GM23248 (cell line): ENCODE measurements around the gene ZEB2. TPM values are rescaled to one million over a fixed set of nuclear protein-coding genes. Genes with fewer than 3 reads are reported as not detected.
"Not testable (repeated sequence)": the region's sequence is repeated elsewhere in the genome, so short reads cannot be mapped to it uniquely, and the experiment has no call there.

ENCODE experiments used
- DNase-seq: peaks from one replicate; pipeline ENCODE4 v3.0.0-alpha.2; 2015
- H2AFZ ChIP-seq: fragments of 200-600 bp; sonication (generic); 2 replicates; pipeline ENCODE4 v1.6.1; 2016; ENCODE audit warnings: antibody characterized with exemption
- H3F3A ChIP-seq: fragments of 200-600 bp; sonication (generic); 2 replicates; pipeline ENCODE4 v1.6.1; 2016; ENCODE audit warnings: mild to moderate bottlenecking, antibody characterized with exemption, mixed run types; ENCODE audit not compliant: insufficient read depth
- H3K27ac ChIP-seq: fragments of 200-600 bp; sonication (generic); 2 replicates; pipeline ENCODE4 v1.5.1; 2016; ENCODE audit warnings: mild to moderate bottlenecking
- H3K27me3 ChIP-seq: fragments of 200-600 bp; sonication (generic); replicated peaks from 2 replicates; pipeline ENCODE4 v1.6.1; 2016; ENCODE audit warnings: mild to moderate bottlenecking; ENCODE audit not compliant: insufficient read depth
- H3K36me3 ChIP-seq: fragments of 200-600 bp; sonication (generic); 2 replicates; pipeline ENCODE4 v1.6.1; 2016; ENCODE audit warnings: low read depth, mild to moderate bottlenecking
- H3K4me1 ChIP-seq: fragments of 200-600 bp; sonication (generic); 2 replicates; pipeline ENCODE4 v1.6.1; 2016; ENCODE audit warnings: mild to moderate bottlenecking; ENCODE audit not compliant: insufficient read depth
- H3K4me2 ChIP-seq: fragments of 200-600 bp; sonication (generic); one replicate; pipeline ENCODE4 v1.6.1; 2016; ENCODE audit warnings: mild to moderate bottlenecking; ENCODE audit not compliant: unreplicated experiment
- H3K4me3 ChIP-seq: fragments of 200-600 bp; sonication (generic); 2 replicates; pipeline ENCODE4 v1.5.1; 2016; ENCODE audit warnings: mild to moderate bottlenecking
- H3K79me2 ChIP-seq: fragments of 200-600 bp; sonication (generic); 2 replicates; pipeline ENCODE4 v1.6.1; 2016; ENCODE audit warnings: mild to moderate bottlenecking; ENCODE audit not compliant: insufficient read depth
- H3K9ac ChIP-seq: fragments of 200-600 bp; sonication (generic); 2 replicates; pipeline ENCODE4 v1.6.1; 2016; ENCODE audit warnings: mild to moderate bottlenecking
- H3K9me2 ChIP-seq: fragments of 200-600 bp; sonication (generic); 2 replicates; pipeline ENCODE4 v1.6.1; 2016; ENCODE audit warnings: mixed run types, mild to moderate bottlenecking, moderate library complexity; ENCODE audit not compliant: insufficient read depth
- H3K9me3 ChIP-seq: fragments of 200-600 bp; sonication (generic); one replicate; pipeline ENCODE4 v1.6.1; 2017; ENCODE audit warnings: low read depth
- H4K20me1 ChIP-seq: fragments of 200-600 bp; sonication (generic); 2 replicates; pipeline ENCODE4 v1.6.0; 2016; ENCODE audit not compliant: insufficient read depth
- EZH2 ChIP-seq: fragments of 200-600 bp; sonication (generic); IDR thresholded peaks from 2 replicates; pipeline ENCODE4 v1.6.1; 2018; ENCODE audit warnings: antibody characterized with exemption, mild to moderate bottlenecking; ENCODE audit not compliant: insufficient read depth, poor library complexity, severe bottlenecking
- EZH2phosphoT487 ChIP-seq: fragments of 200-600 bp; sonication (generic); IDR thresholded peaks from 2 replicates; pipeline ENCODE4 v1.6.1; 2018; ENCODE audit warnings: antibody characterized with exemption, moderate library complexity, mild to moderate bottlenecking, low read depth; ENCODE audit not compliant: insufficient read depth
- WGBS, 2 experiments: methylation state at CpG; one replicate each; pipeline ENCODE4 v1.1.6; 2015 to 2017; ENCODE audit warnings: low lambda C conversion rate in 2 of 2, low coverage in 1 of 2; ENCODE audit errors: missing lambda C conversion rate in 2 of 2; 5-methylcytosine and 5-hydroxymethylcytosine counted together
- in situ Hi-C: fragments of 300-500 bp; cut with MboI; formaldehyde crosslinking; loops from 2 replicates; pipeline ENCODE4 v1.15.0; 2020
- polyA plus RNA-seq: library from polyadenylated mRNA; unstranded; fragments of >200 nt; fragmentation: Nextera tagmentation; extraction: Ambion mirVana; gene quantifications from 2 replicates; pipeline ENCODE4 v1.2.1, GENCODE V29; 2016
- total RNA-seq: library from RNA; depleted of rRNA; stranded (reverse); fragments of >200 nt; shearing (Covaris generic); gene quantifications from 2 replicates; pipeline ENCODE4 v1.2.3, GENCODE V29; 2014

Gene ZEB2
- total and polyA plus RNA-seq, 2 experiments from 2014 or later: 26.2 to 46.8 TPM

DNA sequence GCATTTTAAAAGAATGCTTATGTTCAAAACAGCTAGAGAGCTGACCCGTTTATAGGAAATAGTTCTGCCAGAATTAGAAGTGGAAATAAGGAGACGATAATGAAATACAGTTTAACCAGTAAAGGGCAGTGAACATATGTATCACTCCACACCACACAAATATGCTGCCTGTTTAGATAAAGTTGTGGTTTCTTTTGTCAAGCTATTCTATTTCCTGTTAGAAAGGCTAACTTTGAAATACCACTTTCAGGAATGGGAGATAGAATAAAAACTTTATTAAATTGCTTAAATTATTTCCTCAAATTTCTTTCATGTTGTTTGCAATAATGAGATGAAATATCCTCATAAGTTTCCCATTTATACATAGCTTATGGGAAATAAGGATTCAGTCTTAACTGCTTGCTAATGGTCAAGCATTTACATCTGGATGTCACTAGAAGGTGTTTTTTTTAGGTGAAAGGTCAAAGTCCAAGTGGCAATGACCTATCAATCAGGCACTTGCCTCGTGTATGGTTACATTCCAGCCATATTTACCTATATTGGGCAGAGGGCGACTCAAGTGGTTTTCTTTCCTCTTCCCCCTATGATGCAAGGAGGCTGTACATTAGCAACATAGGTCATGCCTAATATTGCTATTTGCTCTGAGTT lies 148.9 kb downstream of the ZEB2 start:
- no peaks in the 10 kb centered on the region for H3K79me2 ChIP-seq
- H3K4me3 ChIP-seq: no peak overlapping the region
- no peaks in the 10 kb centered on the region for H3K27me3 ChIP-seq
- H3K27ac ChIP-seq: no peak overlapping the region
- no peaks in the 10 kb centered on the region for H3K9me3 ChIP-seq
- DNase-seq: no peak
- peaks cover 18% of the 10 kb centered on the region for H3K4me1 ChIP-seq
- H3K36me3 ChIP-seq: no peaks in the 10 kb centered on the region
- 60 to 69% methylated on average over 4 of the region's 4 CpGs for WGBS, 2 experiments
- peaks cover 7% of the 10 kb centered on the region for H3F3A ChIP-seq
- in situ Hi-C loops: no loop called here
- no peak overlapping the region for H3K9ac ChIP-seq
- no peaks in the 10 kb centered on the region for H3K9me2 ChIP-seq
- H4K20me1 ChIP-seq: no peaks in the 10 kb centered on the region
- TF ChIP-seq EZH2phosphoT487 (no peak), EZH2 (no peak)
- peak overlapping the region; percentile 26; the same call in 1 of the 2 replicates for H2AFZ ChIP-seq
- peak overlapping the region; percentile 18 for H3K4me2 ChIP-seq

DNA sequence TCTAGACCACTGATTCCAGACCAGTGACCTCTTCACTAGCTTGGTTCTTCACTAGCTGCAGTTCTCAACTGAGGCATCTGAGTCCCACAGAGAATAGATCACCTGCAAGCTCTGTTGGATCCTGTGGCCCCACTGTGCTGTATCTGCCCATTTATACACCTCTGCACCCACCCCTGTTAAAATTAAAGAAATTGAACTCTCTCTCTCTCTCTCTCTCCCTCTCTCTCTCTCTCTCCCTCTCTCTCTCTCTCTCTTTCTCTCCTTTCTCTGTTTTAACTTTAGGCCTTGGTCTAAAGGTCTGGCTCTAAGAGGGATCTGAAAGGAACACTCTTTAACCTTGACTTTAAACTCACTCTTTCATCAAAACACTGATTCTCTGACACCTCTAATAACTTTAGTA lies 150.5 kb downstream of the ZEB2 start:
- Histone ChIP-seq H3K4me3 (no peak overlapping the region), H3K27me3 (no peaks in the 10 kb centered on the region), H3K36me3 (no peaks in the 10 kb centered on the region), H3K9me3 (no peaks in the 10 kb centered on the region), H3K79me2 (no peaks in the 10 kb centered on the region), H3K27ac (no peak overlapping the region), H3K4me1 (peaks cover 18% of the 10 kb centered on the region), H3F3A (peaks cover 7% of the 10 kb centered on the region), H3K9ac (no peak overlapping the region), H2AFZ (no peak overlapping the region), H4K20me1 (no peaks in the 10 kb centered on the region), H3K9me2 (no peaks in the 10 kb centered on the region), H3K4me2 (no peak overlapping the region)
- in situ Hi-C loops: no loop called here
- no peak for TF ChIP-seq EZH2phosphoT487
- no peak for TF ChIP-seq EZH2
- DNase-seq: no peak

- in situ Hi-C loops: no loop called here
- Histone ChIP-seq H3K9me3 (no peaks in the 10 kb centered on the region), H3K9ac (no peak overlapping the region), H3K9me2 (no peaks in the 10 kb centered on the region), H3K4me1 (peaks cover 16% of the 10 kb centered on the region), H3K79me2 (no peaks in the 10 kb centered on the region), H3K27ac (no peak overlapping the region), H3K27me3 (no peaks in the 10 kb centered on the region), H3K36me3 (no peaks in the 10 kb centered on the region), H4K20me1 (no peaks in the 10 kb centered on the region), H2AFZ (no peak overlapping the region), H3K4me3 (no peak overlapping the region), H3K4me2 (no peak overlapping the region), H3F3A (no peaks in the 10 kb centered on the region)
- 95 to 99% methylated on average over 3 of the region's 3 CpGs for WGBS, 2 experiments
- no peak for TF ChIP-seq EZH2
- no peak for TF ChIP-seq EZH2phosphoT487
- DNase-seq: no peak
These were observed 153.0 kb downstream of the ZEB2 start for GRCh38 chr2:144366825-144367429.

GRCh38 chr2:144364944-144365738 lies 154.8 kb downstream of the ZEB2 start:
- Histone ChIP-seq H3K4me1 (peaks cover 8% of the 10 kb centered on the region; the same call in 1 of the 2 replicates), H3K79me2 (no peaks in the 10 kb centered on the region), H3F3A (no peaks in the 10 kb centered on the region; the same call in 1 of the 2 replicates), H3K36me3 (no peaks in the 10 kb centered on the region), H3K4me3 (no peak overlapping the region), H3K9me3 (no peaks in the 10 kb centered on the region), H4K20me1 (no peaks in the 10 kb centered on the region), H3K27me3 (no peaks in the 10 kb centered on the region), H3K9ac (no peak overlapping the region), H3K9me2 (no peaks in the 10 kb centered on the region), H3K4me2 (no peak overlapping the region), H2AFZ (no peak overlapping the region; the same call in 1 of the 2 replicates), H3K27ac (no peak overlapping the region)
- WGBS, 2 experiments: 93 to 94% methylated on average over 4 of the region's 4 CpGs
- in situ Hi-C loops: no loop called here
- peak; percentile 19 for DNase-seq
- TF ChIP-seq EZH2phosphoT487: no peak
- no peak for TF ChIP-seq EZH2

DNA sequence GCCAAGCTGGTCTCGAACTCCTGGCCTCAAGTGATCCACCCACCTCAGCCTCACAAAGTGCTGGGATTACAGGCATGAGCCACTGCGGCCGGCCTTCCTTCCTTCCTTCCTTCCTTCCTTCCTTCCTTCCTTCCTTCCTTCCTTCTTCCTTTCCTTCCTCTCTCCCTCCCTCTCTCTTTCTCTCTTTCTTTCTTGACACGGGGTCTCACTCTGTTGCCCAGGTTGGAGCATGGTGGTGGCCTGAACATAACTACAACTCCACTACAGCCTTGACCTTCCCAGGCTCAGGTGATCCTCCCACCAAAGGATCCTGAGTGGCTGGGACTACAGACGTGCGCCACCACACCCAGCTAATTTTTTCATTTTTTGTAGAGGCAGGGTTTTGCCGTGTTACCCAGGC lies 155.7 kb downstream of the ZEB2 start:
- in situ Hi-C loops, H3K79me2 ChIP-seq: not testable (repeated sequence)

More for the DNA sequence above, 155.7 kb downstream of the ZEB2 start:
- not testable (repeated sequence) for H3K4me3 ChIP-seq, H3K27me3 ChIP-seq, H3K9ac ChIP-seq, H3K4me2 ChIP-seq, H3K9me3 ChIP-seq, H2AFZ ChIP-seq, H3K27ac ChIP-seq, H3F3A ChIP-seq, DNase-seq, H3K36me3 ChIP-seq, H3K9me2 ChIP-seq, H4K20me1 ChIP-seq
- peaks cover 16% of the 10 kb centered on the region for H3K4me1 ChIP-seq
- WGBS, 2 experiments: 88 to 90% methylated on average over 7 of the region's 7 CpGs
